HG03139 (cell line): ENCODE measurements around the gene ACSF3.
"Not testable (repeated sequence)": the region's sequence is repeated elsewhere in the genome, so short reads cannot be mapped to it uniquely, and the experiment has no call there.

Experiments used
- ATAC-seq: cut with Tn5 transposase; IDR thresholded peaks from one replicate; pipeline ENCODE4 v1.9.1; 2021; ENCODE audit not compliant: unreplicated experiment

The ACSF3 gene

GRCh38 chr16:89187032-89187769 is 93.5 kb downstream of the ACSF3 start:
- ATAC-seq, result no peak

- no peak for ATAC-seq
Measured at GRCh38 chr16:89187770-89188392, 94.2 kb downstream of the ACSF3 start.

GRCh38 chr16:89188471-89189357 is 95.1 kb downstream of the ACSF3 start:
- not testable (repeated sequence) for ATAC-seq

- no peak for ATAC-seq
Measured at GRCh38 chr16:89189358-89190025, 95.8 kb downstream of the ACSF3 start.

DNA sequence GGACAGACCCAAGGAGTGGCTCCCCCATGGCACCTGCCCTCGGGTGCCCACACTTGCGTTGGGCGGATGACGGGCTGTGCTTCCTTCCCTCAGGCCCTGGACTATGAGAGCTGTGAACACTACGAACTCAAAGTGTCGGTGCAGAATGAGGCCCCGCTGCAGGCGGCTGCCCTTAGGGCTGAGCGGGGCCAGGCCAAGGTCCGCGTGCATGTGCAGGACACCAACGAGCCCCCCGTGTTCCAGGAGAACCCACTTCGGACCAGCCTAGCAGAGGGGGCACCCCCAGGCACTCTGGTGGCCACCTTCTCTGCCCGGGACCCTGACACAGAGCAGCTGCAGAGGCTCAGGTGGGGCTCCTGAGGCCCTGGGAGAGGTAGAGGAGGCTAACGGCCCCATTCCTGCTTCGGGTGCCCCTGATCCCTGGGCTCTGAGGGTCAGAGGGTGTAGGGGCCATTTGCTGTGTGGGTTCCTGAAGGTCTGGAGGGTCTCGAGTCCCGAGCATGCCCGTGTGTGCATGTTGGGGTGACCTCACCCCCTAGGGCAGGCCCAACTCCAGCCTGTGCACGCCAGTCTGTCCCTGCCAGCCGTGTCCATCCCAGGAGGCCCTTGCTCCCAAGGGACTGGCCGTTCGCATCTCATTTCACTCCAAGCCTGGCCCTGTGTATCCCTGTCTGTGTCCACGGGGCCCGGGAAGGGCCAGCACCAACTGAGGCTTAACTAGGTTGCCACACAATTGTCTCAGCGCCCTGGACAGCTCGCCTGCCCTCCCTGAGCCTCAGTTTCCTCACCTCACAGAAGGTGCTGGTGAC is 96.7 kb downstream of the ACSF3 start:
- ATAC-seq, result no peak

DNA sequence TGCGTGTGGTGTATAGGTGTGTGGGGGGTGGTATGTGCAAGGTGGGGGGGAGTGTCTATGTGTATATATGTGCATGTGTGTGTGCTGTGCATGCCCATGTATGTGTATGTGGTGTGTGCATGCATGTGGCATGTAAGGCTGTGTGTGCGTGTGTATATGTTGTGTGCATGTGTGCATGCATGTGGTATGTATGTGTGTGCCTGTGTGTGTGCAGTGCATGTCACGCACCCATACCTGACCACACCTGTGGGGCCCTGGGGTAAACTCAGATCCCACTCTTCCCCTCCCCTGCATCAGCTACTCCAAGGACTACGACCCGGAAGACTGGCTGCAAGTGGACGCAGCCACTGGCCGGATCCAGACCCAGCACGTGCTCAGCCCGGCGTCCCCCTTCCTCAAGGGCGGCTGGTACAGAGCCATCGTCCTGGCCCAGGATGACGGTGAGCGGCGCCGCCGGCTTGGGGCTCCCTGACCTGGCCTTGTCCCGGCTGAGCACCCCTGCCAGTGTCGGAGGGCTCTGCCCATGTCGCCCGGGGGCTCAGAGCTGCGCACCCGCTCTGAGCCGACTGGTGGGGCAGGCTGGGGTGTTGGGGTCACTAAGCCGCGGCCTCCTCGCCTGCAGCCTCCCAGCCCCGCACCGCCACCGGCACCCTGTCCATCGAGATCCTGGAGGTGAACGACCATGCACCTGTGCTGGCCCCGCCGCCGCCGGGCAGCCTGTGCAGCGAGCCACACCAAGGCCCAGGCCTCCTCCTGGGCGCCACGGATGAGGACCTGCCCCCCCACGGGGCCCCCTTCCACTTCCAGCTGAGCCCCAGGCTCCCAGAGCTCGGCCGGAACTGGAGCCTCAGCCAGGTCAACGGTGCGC is 97.6 kb downstream of the ACSF3 start:
- ATAC-seq, result no peak

- no peak for ATAC-seq
Measured at GRCh38 chr16:89191901-89192185, 98.2 kb downstream of the ACSF3 start.

- not testable (repeated sequence) for ATAC-seq
Measured at GRCh38 chr16:89192186-89192955, 98.7 kb downstream of the ACSF3 start.

DNA sequence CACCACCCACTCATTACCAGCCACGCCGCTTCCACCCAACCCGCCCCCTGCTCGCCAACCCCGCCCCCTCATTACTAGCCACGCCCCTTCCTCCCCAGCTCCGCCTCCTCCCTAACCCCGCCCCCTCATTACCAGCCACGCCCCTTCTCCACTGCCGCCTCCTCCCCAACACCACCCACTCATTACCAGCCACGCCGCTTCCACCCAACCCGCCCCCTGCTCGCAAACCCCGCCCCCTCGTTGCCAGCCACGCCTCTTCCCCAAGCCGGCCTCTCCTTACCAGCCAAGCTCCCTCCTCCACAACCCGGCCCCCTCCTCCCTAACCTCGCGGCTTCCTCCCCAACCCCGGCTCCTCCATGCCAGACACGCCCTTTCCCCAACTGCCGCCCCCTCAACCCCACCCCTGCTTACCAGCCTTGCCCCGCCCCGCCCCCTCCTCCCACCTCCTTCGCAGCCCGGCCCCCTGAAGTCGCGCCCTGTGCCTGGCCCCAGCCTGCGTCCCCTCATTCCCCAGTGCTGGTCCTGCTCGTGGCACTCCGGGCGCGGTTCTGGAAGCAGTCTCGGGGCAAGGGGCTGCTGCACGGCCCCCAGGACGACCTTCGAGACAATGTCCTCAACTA is 99.4 kb downstream of the ACSF3 start:
- ATAC-seq, result no peak

DNA sequence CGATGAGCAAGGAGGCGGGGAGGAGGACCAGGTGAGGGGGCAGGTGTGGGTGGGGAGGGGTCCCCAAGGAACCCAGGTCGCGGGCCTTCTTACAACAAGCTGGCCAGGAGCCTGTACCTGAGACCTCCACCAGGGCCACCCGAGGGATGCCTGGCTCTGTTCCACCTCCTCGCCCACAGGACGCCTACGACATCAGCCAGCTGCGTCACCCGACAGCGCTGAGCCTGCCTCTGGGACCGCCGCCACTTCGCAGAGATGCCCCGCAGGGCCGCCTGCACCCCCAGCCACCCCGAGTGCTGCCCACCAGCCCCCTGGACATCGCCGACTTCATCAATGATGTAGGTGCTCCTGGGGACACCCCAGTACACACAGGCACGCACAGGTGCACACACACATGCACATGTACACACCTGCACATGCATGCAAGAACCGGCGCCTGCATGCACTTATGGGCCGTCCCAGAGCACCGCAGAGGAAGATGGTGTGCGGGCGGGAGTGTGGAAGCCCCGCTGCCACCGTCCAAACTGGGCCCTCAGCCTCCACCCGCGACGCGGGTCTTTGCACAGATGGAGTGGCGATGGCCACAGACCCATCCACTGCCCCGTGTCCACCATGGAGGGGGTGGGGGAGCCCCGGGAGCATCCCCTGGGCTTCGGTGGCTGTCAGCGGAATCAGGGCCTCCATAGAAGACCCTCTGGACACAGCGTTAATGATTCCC is 100.1 kb downstream of the ACSF3 start:
- ATAC-seq, result no peak

- no peak for ATAC-seq
Measured at GRCh38 chr16:89194340-89195311, 101.0 kb downstream of the ACSF3 start.

DNA sequence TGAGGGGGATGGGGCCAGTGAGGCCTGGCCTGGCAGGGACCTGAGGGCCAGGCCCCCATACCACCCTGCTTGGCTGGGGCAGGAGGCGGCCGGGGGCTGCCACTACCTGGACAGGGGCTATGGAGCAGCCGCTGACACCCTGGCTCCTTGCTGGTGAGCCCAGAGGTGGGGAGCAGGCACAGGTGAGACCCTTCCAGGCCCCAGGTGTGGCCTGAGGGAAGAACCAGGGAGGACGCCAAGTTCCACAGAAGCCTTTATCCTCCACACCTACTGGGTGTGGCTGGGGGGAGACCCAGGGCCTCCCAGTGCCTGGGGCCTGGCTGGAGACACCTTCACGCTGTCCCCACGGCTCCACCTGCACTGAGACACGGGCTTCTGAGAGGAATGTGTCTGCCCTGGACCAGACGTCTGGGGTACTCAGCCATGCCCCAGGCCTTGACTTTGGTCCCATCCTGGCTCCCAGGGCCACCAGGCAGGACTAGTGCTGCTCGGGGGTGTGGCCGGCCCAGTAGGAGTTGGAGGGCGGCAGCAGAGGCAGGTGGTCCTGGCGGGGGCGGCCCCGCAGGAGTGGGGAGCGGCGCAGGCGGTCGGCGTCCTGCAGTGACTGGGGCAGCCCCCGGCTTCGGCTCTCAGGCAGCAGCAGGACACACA is 102.0 kb downstream of the ACSF3 start:
- ATAC-seq, result no peak

GRCh38 chr16:89197033-89197632 is 103.5 kb downstream of the ACSF3 start:
- no peak for ATAC-seq

DNA sequence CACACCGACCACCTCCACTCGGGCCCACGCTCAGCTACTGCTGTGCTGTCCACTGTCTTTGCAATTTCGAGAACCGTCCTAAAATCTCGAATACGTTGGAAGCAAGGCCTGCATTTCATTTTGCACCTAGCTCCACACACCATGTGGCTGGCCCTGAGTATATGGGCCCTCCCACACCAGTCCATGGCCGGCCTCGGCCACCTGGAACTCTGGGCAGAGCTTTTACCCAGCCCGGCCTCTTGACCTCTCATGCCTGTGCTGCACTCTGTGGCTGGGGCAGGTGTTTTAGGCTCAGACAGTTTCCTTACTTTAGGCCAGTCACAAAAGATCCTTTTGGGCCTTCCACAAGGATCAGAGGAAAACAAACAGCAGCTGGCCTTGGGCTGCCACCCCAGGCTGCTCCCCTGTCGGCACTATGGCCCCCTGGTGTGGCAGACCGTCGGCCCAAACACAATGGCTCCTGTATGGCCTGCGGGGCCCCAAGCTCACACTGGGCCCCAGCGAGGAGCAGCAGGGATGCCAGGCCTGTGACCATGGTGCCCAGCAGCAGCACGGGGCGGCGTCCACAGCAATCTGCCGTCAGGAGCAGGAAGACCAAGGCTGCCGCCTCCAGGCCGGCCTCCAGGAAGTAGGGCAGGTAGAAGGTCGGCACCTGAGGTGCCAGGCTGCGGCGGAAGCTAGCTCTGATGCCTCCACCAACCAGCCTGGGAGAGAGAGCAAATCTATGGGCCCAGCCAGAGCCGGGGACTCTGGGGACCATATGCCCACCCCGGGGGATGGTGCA is 104.2 kb downstream of the ACSF3 start:
- ATAC-seq, result no peak
